Measurements from ENCODE around the gene PI4K2A.
"Not testable (repeated sequence)": the region's sequence is repeated elsewhere in the genome, so short reads cannot be mapped to it uniquely, and the experiment has no call there.

The PI4K2A gene

DNA sequence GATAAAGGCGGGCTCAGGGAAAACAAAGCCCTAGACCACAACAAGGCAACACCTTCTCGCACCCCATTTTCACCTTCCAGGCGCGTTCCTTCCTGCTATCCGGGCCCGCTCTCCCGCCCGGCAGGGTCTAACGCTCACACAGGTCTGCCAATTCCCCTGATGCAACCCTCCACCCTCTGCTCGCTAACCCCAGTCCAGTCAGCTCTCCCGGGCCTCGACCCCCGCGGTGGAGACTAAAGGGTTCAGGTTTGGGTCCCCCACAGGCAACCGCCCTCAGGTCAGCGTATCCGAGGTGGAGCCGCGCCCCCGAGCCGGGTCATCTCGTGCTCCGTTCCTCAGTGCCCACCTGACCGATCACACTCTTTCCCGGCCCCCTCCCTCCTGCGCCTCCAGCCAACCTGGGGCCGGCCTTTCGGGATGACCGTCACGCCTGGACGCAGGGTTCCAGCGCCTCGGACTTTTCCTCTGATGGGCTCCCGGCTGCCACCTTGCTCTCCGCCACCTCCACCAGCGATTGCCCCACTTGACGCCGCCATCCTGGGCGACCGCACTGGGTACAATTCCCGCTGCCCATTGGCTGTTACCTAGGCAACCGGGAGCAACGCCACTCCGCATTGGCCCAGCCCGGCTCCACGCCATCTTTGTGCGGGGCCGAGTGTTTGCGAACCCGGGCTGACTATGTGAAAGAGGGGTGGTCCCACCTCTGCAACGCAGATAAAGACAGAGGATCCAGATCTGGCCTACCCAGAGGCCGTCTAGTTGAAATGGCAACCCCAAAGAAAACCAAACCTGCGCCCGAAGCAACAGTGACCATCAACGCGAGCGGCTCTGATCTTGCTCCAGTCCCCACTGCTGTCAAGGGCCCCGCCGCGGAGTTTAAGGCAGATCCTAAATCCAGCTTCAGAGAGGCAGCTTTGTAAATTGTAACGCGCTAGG lies 7.3 kb upstream of the PI4K2A start, which contains the start of gene MORN4:
Gene MORN4 (minus strand): TSS at position 552 of the 936 bp plus-strand sequence. CDS start 13,847 bp downstream, outside the sequence.
- DNase-seq (ENCODE audit: low spot score), result peak; percentile 91

GRCh38 chr10:97633921-97634320 lies 6.5 kb upstream of the PI4K2A start:
- no peak for DNase-seq (ENCODE audit: low spot score)

- no peak for DNase-seq (ENCODE audit: low spot score)
Measured at GRCh38 chr10:97635577-97635976, 4.9 kb upstream of the PI4K2A start.

DNA sequence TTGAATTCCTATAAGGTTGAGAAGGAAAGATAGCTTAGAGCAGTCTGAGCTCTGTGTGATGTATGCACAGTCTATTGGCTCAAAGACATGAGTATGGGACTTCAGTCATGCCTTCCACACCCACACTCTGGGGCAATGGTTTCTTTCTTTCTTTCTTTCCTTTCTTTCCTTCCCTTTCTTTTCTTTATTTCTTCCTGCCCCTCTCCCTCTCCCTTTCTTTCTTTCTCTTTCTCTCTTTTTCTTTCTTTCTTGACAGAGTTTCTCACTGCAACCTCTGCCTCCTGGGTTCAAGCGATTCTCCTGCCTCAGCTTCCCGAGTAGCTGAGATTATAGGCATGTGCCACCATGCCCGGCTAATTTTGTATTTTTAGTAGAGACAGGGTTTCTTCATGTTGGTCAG lies 1.4 kb upstream of the PI4K2A start:
- not testable (repeated sequence) for DNase-seq (ENCODE audit: low spot score)

- DNase-seq (ENCODE audit: low spot score), result peak; percentile 16
Measured at GRCh38 chr10:97640868-97641811, 669 bp downstream of the PI4K2A start.

DNA sequence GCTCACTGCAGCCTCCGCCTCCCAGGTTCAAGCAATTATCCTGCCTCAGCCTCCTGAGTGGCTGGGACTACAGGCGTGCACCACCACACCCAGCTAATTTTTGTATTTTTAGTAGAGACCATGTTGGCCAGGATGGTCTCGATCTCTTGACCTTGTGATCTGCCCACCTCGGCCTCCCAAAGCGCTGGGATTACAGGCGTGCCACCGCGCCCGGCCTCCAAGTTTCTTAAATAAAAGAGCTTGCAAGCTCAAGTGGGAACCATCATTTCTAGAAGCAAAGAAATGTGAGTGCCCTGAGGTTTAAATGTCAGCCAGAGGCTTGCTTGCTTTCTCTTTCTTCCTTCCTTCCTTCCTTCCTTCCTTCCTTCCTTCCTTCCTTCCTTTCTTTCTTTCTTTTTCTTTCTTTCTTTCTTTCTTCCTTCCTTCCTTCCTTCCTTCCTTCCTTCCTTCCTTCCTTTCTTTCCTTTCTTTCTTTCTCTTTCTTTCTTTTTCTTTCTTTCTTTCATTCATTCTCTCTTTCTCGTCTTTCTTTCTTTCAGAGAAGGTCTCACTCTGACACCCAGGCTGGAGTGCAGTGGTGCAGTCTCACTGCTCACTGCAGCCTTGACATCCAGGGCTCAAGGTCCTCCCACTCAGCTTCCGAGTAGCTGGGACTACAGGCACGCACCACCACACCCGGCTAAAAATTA lies 2.1 kb downstream of the PI4K2A start:
- not testable (repeated sequence) for DNase-seq (ENCODE audit: low spot score)

DNA sequence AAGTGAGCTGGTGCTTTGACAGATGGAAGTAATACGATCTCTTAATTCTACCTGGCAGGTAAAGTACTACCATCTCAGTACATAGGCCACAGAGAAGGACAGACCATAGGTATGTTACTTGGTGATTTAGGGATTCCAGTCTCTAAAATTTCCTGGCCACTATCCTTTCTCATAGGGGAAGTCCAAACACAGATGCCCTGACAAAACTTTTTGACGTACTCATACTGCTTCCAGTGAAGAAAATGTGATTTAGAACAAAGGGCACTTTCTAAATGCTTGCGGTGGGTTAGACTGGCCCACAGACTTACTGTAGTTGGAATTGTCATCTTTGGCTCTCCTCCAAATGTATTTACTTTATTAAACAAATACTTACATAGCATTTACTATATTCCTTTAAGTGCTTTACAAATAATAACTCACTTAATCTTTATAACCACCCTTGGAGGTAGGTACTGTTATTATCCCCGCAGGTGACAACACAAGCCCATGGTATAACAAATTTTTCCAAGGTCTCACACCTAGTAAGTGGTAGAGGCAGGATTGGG lies 3.0 kb downstream of the PI4K2A start:
- DNase-seq (ENCODE audit: low spot score), result no peak

DNA sequence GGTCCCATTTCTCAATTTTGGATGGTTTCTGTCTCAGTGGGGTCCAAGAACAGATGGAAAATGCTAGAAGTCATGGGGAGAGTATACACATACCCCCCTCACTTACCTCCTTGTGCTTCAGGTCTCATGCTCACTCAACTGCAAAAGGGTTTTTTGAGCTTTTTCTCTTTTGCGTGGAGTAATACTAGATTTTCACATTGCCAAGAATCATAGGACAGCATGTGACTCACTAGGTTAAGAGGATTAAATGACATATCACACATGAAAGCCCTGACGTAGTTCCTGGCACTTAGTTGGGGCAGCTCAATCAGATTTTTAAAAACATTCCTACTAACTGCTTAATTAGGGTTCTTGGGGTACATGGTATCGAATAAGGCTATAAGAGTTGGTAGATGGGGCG lies 4.5 kb downstream of the PI4K2A start:
- no peak for DNase-seq (ENCODE audit: low spot score)

DNA sequence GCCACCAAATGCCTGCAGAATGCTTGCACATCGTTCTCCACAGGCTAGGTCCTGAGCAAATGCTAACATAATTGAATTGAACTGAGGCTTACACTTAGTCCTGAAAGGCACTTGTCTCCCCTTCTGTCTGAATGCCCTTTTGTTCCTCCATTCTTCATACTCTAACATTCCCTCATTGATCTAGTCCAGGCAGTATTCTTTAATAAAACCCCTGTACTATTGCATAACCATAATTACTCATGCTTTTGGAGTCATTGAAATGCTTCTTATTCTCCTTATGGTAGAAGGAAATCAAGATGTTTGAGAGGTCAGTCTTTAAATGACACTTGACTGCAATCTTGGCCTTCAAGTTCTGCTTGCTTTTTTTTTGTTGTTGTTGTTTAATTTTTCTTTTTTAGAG lies 7.1 kb downstream of the PI4K2A start:
- DNase-seq (ENCODE audit: low spot score), result no peak

DNA sequence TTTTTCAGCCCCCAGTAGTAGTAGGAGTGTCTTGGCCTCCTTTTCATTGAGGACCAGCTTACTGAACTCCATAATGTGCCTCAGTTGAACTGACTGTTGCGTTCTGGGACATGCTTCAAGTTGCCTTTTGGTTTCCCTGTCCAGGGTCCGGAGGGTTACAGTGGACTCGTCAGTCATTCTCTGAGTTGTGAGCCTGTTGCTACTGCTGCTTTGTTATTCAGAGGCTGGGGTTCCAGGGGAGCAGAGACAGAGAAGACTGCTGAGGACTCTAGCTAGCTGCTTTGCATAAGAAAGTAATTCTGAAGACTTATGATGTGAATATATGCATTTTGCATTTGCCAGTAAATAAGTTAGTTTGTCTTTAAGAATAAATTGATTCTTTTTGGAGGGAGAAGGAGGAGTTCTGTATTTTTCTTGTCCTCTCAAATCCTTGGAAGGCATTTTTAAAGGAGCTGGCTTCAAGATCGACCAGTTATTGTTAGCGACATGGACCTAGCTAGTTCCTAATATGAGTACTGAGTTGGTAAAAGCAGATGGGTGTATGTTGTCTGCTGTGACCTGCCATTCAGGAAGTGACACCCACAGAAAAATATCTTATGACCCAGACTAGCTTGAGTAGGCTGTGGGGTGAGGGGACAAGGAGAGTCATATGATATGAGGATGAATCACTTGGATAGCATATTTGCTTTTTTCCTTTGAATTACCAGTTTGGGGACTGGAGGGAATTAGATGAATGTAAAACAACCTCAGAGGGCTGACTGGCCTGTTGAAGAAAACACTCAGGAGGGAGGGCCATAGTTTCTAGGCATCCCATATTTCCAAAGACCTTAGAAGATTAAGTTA lies 8.3 kb downstream of the PI4K2A start:
- peak; percentile 98 for DNase-seq (ENCODE audit: low spot score)

DNA sequence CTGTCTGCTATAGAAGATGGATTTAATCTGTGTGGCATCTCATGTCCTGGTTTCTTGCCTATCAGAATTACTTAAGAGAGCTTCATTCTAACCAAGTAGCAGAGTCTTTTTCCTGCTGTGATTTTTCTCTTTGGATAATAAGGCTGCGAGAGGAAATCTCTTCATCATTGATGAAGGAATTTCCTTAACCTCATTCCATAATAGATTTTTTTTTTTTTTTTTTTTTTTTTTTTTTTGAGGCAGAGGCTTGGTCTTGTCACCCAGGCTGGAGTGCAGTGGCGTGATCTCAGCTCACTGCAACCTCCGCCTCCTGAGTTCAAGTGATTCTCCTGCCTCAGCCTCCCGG lies 8.9 kb downstream of the PI4K2A start:
- DNase-seq (ENCODE audit: low spot score), result not testable (repeated sequence)

DNA sequence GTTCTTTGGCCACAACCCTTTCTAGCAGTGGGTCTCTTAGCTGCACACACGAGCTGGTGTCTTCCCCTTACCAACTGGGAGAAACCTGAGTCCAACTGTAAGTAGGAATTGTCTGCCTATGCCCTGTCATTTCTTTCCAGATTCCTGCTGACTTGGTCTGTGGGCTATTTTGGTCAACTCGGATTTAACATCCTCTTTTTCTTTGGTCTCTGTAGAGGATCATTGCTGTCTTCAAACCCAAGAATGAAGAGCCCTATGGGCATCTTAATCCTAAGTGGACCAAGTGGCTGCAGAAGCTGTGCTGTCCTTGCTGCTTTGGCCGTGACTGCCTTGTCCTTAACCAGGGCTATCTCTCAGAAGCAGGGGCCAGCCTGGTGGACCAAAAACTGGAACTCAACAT lies 10.3 kb downstream of the PI4K2A start:
- DNase-seq (ENCODE audit: low spot score), result no peak

GRCh38 chr10:97651773-97652172 lies 11.3 kb downstream of the PI4K2A start:
- no peak for DNase-seq (ENCODE audit: low spot score)

- DNase-seq (ENCODE audit: low spot score), result no peak
Measured at GRCh38 chr10:97656777-97657176, 16.3 kb downstream of the PI4K2A start.

GRCh38 chr10:97659589-97659988 lies 19.1 kb downstream of the PI4K2A start:
- no peak for DNase-seq (ENCODE audit: low spot score)

- DNase-seq (ENCODE audit: low spot score), result no peak
Measured at GRCh38 chr10:97664282-97664850, 23.9 kb downstream of the PI4K2A start.

- DNase-seq (ENCODE audit: low spot score), result no peak
Measured at GRCh38 chr10:97666992-97667391, 26.5 kb downstream of the PI4K2A start.

DNA sequence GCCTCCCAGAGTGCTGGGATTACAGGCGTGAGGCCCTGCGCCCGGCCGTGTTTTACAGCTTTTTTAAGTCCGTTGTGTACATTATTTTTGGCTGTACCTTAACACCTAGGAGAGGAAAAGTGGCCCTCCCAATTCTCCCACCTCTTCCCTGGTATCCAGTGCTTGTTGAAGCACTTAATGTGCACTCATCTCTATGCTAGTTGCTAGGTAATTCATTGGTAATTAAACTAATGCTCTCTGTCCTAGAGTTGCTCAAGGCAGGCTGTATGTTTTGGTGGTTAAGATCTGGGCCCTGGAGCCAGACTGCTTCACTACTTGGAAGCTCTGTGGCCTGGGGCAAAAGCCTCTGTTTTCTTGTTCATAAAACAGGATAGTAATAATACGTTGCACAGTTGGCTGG lies 27.0 kb downstream of the PI4K2A start:
- no peak for DNase-seq (ENCODE audit: low spot score)

DNA sequence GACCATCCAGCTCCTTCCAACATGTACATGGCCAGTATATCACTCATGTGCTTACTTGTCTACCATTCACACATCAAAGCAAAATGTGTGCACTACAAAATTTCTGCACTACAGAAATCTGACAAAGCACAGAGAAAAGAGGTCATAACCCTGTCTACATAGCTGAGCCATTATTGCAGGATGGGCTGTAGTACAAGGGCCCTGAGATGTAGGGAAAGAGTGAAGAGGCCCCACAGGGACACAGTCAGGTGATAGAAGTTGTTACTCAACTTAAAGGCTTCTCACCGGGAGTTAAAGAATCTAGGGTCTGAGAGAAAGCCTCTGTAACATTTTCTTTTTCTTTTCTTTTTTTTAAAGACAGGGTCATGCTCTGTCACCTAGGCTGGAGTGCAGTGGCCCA lies 29.1 kb downstream of the PI4K2A start:
- DNase-seq (ENCODE audit: low spot score), result no peak

GRCh38 chr10:97673736-97674525 lies 33.5 kb downstream of the PI4K2A start:
- DNase-seq (ENCODE audit: low spot score), result no peak

Measured in kidney capillary endothelial cell (primary cell).